Upper lobe of right lung (tissue), 1 donor: ENCODE results near the gene LTN1. TPM values are rescaled to one million over a fixed set of nuclear protein-coding genes. Genes with fewer than 3 reads are reported as not detected.

ENCODE experiments used
- ATAC-seq: fragments of 200-7000 bp; cut with Tn5 transposase; one replicate; pipeline ENCODE4 v1.9.1; 2020; ENCODE audit warnings: mild to moderate bottlenecking, moderate library complexity
- DNase-seq: peaks from one replicate; pipeline ENCODE4 v3.0.0-alpha.2; 2020
- H3K27ac ChIP-seq: fragments of 200-600 bp; one replicate; pipeline ENCODE4 v1.8.0; 2022
- H3K27me3 ChIP-seq: fragments of 200-600 bp; one replicate; pipeline ENCODE4 v1.8.0; 2022; ENCODE audit warnings: mild to moderate bottlenecking
- H3K36me3 ChIP-seq: fragments of 200-600 bp; one replicate; pipeline ENCODE4 v1.8.0; 2022
- H3K4me1 ChIP-seq: fragments of 200-600 bp; one replicate; pipeline ENCODE4 v1.8.0; 2022
- H3K4me3 ChIP-seq: fragments of 200-600 bp; one replicate; pipeline ENCODE4 v1.8.0; 2022; ENCODE audit warnings: mild to moderate bottlenecking
- H3K9me3 ChIP-seq: fragments of 200-600 bp; one replicate; pipeline ENCODE4 v1.8.0; 2022
- intact Hi-C: fragments of 100-400 bp; cut with DNase I; formaldehyde crosslinking; loops from one replicate; pipeline ENCODE4 v1.11.0; 2022
- total RNA-seq: library from RNA; stranded (reverse); fragmentation: NEBNext Ultra II Directional; extraction: Animal tissue kit (Norgen Biotek cat#: 25700); gene quantifications from one replicate; pipeline ENCODE4 v1.2.1, GENCODE V29; 2021
- TF ChIP-seq, protein P1 (sequence below): fragments of 200-600 bp; IDR thresholded peaks from one replicate; pipeline ENCODE4 v1.8.0; 2022; ENCODE audit warnings: antibody characterized with exemption
- donor health status: DM: no; HTN: yes; CAD: no; lungs with severe emphysema.

The LTN1 gene
- total RNA-seq, 1 donor from 2014 or later: 25.7 TPM

DNA sequence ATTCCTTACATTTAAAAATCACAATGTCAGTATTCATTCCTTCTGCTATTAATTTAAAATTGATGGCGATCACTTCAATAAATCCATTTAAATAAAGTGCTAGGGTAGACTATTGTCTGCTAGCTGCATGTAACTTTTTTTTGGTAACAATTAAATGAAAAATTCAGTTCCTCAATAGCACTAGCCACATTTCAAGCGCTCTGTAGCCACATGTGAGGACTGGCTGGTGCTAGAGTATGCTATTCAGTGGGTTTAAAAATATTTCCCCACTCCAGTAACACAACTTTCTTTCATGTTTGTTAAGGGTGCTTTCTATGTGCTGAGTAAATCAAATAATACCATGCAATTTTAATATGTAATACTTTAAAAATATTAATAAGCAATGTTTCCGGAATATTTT lies 108.2 kb downstream of the LTN1 start:
- no peaks in the 10 kb centered on the region for H3K9me3 ChIP-seq
- peak overlapping the region; percentile 97 for H3K27ac ChIP-seq
- peaks cover 21% of the 10 kb centered on the region for H3K36me3 ChIP-seq
- intact Hi-C loops: no loop called here
- H3K4me3 ChIP-seq: peak overlapping the region; percentile 65
- H3K4me1 ChIP-seq: peaks cover 17% of the 10 kb centered on the region
- no peak for ATAC-seq
- TF ChIP-seq, protein P1, sequence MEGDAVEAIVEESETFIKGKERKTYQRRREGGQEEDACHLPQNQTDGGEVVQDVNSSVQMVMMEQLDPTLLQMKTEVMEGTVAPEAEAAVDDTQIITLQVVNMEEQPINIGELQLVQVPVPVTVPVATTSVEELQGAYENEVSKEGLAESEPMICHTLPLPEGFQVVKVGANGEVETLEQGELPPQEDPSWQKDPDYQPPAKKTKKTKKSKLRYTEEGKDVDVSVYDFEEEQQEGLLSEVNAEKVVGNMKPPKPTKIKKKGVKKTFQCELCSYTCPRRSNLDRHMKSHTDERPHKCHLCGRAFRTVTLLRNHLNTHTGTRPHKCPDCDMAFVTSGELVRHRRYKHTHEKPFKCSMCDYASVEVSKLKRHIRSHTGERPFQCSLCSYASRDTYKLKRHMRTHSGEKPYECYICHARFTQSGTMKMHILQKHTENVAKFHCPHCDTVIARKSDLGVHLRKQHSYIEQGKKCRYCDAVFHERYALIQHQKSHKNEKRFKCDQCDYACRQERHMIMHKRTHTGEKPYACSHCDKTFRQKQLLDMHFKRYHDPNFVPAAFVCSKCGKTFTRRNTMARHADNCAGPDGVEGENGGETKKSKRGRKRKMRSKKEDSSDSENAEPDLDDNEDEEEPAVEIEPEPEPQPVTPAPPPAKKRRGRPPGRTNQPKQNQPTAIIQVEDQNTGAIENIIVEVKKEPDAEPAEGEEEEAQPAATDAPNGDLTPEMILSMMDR: no peak
- no peaks in the 10 kb centered on the region for H3K27me3 ChIP-seq
- DNase-seq: no peak

DNA sequence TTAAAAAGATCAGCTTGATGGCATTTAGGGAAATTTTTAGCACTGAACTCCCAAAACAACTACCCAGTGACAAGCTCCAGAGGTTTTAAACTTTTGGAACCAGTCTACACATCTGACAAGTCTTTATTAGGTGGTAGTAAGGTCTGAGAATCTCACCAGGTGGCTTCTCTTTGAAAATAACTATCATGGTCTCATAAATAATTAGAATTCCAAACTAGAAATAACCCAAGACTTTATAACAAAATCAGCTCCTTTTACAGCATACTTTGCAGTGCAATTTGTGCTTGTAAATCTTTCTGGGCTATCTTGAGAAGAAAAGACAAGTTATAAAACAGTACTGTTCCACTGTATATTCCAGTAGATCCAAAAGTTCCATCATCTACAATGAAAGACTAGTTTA lies 108.7 kb downstream of the LTN1 start:
- intact Hi-C loops: no loop called here
- peaks cover 25% of the 10 kb centered on the region for H3K36me3 ChIP-seq
- no peaks in the 10 kb centered on the region for H3K9me3 ChIP-seq
- no peak for ATAC-seq
- H3K27ac ChIP-seq: peak overlapping the region; percentile 97
- no peaks in the 10 kb centered on the region for H3K27me3 ChIP-seq
- H3K4me3 ChIP-seq: peak overlapping the region; percentile 65
- H3K4me1 ChIP-seq: peaks cover 17% of the 10 kb centered on the region
- TF ChIP-seq, protein P1: no peak
- DNase-seq: no peak

DNA sequence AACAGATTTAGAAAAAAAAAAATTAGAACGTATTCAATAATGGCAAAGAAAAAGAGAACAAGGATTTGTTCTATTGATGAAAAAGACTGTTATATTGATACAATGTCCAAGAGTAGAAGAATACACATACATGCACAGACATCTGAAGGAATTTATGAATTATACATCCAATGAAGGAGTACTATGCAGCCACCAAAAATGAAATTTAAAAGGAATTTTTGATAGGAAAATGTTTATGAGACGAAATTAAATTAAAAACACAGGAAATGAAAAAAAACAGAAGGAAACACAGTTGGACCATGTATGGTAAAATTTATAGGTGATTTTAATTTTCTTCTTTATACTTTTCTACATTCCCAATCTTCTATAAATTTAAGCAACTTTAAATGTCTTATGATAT lies 110.3 kb downstream of the LTN1 start:
- no peak for ATAC-seq
- H3K27me3 ChIP-seq: no peaks in the 10 kb centered on the region
- H3K4me3 ChIP-seq: no peak overlapping the region
- H3K9me3 ChIP-seq: no peaks in the 10 kb centered on the region
- no peak overlapping the region for H3K27ac ChIP-seq
- DNase-seq: no peak
- intact Hi-C loops: no loop called here
- H3K36me3 ChIP-seq: peaks cover 32% of the 10 kb centered on the region
- TF ChIP-seq, protein P1: no peak
- peaks cover 17% of the 10 kb centered on the region for H3K4me1 ChIP-seq

Other genes starting within 250 kb of the LTN1 start
- gene RWDD2B, start 26.5 kb upstream of the LTN1 start, total RNA-seq: 14.5 TPM
- 32.7 TPM for gene USP16, start 31.8 kb upstream of the LTN1 start, total RNA-seq
- 111 TPM for gene CCT8, start 80.8 kb upstream of the LTN1 start, total RNA-seq
- 7.6 TPM for gene MAP3K7CL, start 137.8 kb upstream of the LTN1 start, total RNA-seq